K562 (cell line): Measurements from ENCODE around the gene MICAL2. TPM values are rescaled to one million over a fixed set of nuclear protein-coding genes. Genes with fewer than 3 reads are reported as not detected.

Experiments
- ASH1L ChIP-seq: fragments of 450-650 bp; IDR thresholded peaks from 2 replicates; pipeline ENCODE4 v1.6.1; 2018; ENCODE audit warnings: borderline replicate concordance, mild to moderate bottlenecking, low read depth; ENCODE audit not compliant: partially characterized antibody
- ATF1 ChIP-seq, 2 experiments: fragments of 450-650 bp in 1 of 2; IDR thresholded peaks; 2 replicates each; pipeline ENCODE4 v1.6.1; 2016; ENCODE audit warnings: missing compliant biosample characterization in 1 of 2, missing genetic modification characterization in 1 of 2
- CBX3 ChIP-seq, 2 experiments: IDR thresholded peaks; 1 replicate in 1 of 2; 2 replicates in 1 of 2; pipeline ENCODE4 v1.6.1; 2012; ENCODE audit warnings: inconsistent platforms in 2 of 2, low read length in 2 of 2, borderline replicate concordance in 1 of 2, control low read depth in 1 of 2
- CBX5 ChIP-seq: IDR thresholded peaks from 2 replicates; pipeline ENCODE4 v1.6.1; 2014; ENCODE audit warnings: low read depth, borderline replicate concordance
- FOXA1 ChIP-seq: fragments of 450-650 bp; IDR thresholded peaks from 2 replicates; pipeline ENCODE4 v1.6.1; 2016; ENCODE audit warnings: mild to moderate bottlenecking, borderline replicate concordance
- FOXO4 ChIP-seq: fragments of 450-650 bp; formaldehyde crosslinking; IDR thresholded peaks from 2 replicates; pipeline ENCODE4 v1.4.0; 2020; ENCODE audit warnings: mild to moderate bottlenecking, moderate library complexity
- MAFF ChIP-seq: IDR thresholded peaks from 2 replicates; pipeline ENCODE4 v1.6.1; 2012; ENCODE audit warnings: low read length, improper control_type of control experiment
- MAFK ChIP-seq: IDR thresholded peaks from 2 replicates; pipeline ENCODE4 v1.6.1; 2011; ENCODE audit warnings: low read length, improper control_type of control experiment
- RFX7 ChIP-seq: fragments of 250-450 bp; sonication (Bioruptor Pico); IDR thresholded peaks from 2 replicates; pipeline ENCODE4 v1.5.1; 2021; ENCODE audit warnings: mild to moderate bottlenecking
- SMAD2 ChIP-seq: fragments of 150-350 bp; IDR thresholded peaks from 2 replicates; pipeline ENCODE4 v1.6.1; 2014; ENCODE audit warnings: low read depth, mild to moderate bottlenecking, low read length
- SP2 ChIP-seq: IDR thresholded peaks from 2 replicates; pipeline ENCODE4 v1.6.1; 2011; ENCODE audit warnings: mild to moderate bottlenecking, low read depth, low read length, moderate library complexity; ENCODE audit not compliant: poor library complexity, severe bottlenecking; ENCODE audit errors: extremely low read depth
- SRSF3 ChIP-seq: fragments of 200-400 bp; formaldehyde crosslinking; IDR thresholded peaks from 2 replicates; pipeline ENCODE4 v1.6.1; 2016; ENCODE audit warnings: mild to moderate bottlenecking, low read length, moderate library complexity; ENCODE audit not compliant: insufficient read depth
- TEAD4 ChIP-seq, 2 experiments: sonication (generic) in 1 of 2; formaldehyde crosslinking in 1 of 2; IDR thresholded peaks; 2 replicates each; pipeline versions ENCODE4 v1.6.1 to v1.8.0; 2012 to 2022; ENCODE audit warnings: borderline replicate concordance in 1 of 2, inconsistent platforms in 1 of 2, low read length in 1 of 2, mild to moderate bottlenecking in 1 of 2, missing genetic modification reagents in 1 of 2
- TFAP4 ChIP-seq: sonication (generic); formaldehyde crosslinking; IDR thresholded peaks from 2 replicates; pipeline ENCODE4 v1.8.0; 2022; ENCODE audit warnings: missing genetic modification reagents, mild to moderate bottlenecking, moderate library complexity, borderline replicate concordance
- U2AF1 ChIP-seq: fragments of 200-400 bp; formaldehyde crosslinking; optimal IDR thresholded peaks from 2 replicates; pipeline ENCODE3; 2017; ENCODE audit warnings: mild to moderate bottlenecking, low read depth, low read length, moderate library complexity
- ZC3H4 ChIP-seq: sonication (generic); formaldehyde crosslinking; IDR thresholded peaks from 2 replicates; pipeline ENCODE4 v1.9.0; 2021; ENCODE audit warnings: missing genetic modification reagents, borderline replicate concordance
- polyA plus RNA-seq, 8 experiments: library from polyadenylated mRNA; depleted of rRNA in 4 of 8; stranded (reverse) in 5 of 8; unstranded in 3 of 8; fragments of >200 nt; fragmentation: Nextera tagmentation in 2 of 8; fragmentation: Illumina TruSeq in 1 of 8; extraction: Ambion mirVana in 2 of 8; extraction: Trizol in 1 of 8; gene quantifications; 2 replicates each; pipeline versions ENCODE4 v1.2.1 to v1.2.3, GENCODE V29; 2011 to 2014; ENCODE audit warnings: inconsistent platforms in 1 of 8, missing spikeins in 1 of 8
- total RNA-seq, 7 experiments: library from RNA; depleted of rRNA in 6 of 7; stranded (reverse); fragments of >200 nt in 6 of 7; fragmentation: Illumina TruSeq in 2 of 7; extraction: Trizol in 2 of 7; gene quantifications; 2 replicates each; pipeline versions ENCODE4 v1.2.1 to v1.2.3, GENCODE V29; 2011 to 2021; ENCODE audit warnings: low replicate concordance in 1 of 7
- TF ChIP-seq, protein P1 (sequence below): fragments of 450-650 bp; formaldehyde crosslinking; IDR thresholded peaks from 2 replicates; pipeline ENCODE4 v1.4.0; 2022; ENCODE audit warnings: missing genetic modification characterization
- TF ChIP-seq, protein P2 (sequence below): fragments of 250-450 bp; sonication (Bioruptor Pico); IDR thresholded peaks from 2 replicates; pipeline ENCODE4 v1.4.0; 2020; ENCODE audit warnings: borderline replicate concordance
- TF ChIP-seq, protein P3 (sequence below): fragments of 200-400 bp; formaldehyde crosslinking; IDR thresholded peaks from 2 replicates; pipeline ENCODE4 v1.6.1; 2017; ENCODE audit warnings: mild to moderate bottlenecking, low read depth, low read length, moderate library complexity

Gene MICAL2
- total and polyA plus RNA-seq, 9 of the 15 experiments (the other 6 are each of a cell fraction or from before 2014, with no cell fraction given) = 4.7 to 64.2 (median 33.6) TPM

GRCh38 chr11:12149672-12150225 lies 39.4 kb downstream of the MICAL2 start (continued):
- no peak for TF ChIP-seq ZC3H4 (CRISPR knock-in tag)
- no peak for TF ChIP-seq SRSF3
- no peak for TF ChIP-seq CBX5
- TF ChIP-seq U2AF1 = no peak
- TF ChIP-seq RFX7 (CRISPR knock-in tag) = no peak
- no peak for TF ChIP-seq MAFK
- no peak for TF ChIP-seq MAFF
- no peak for TF ChIP-seq ASH1L
- TF ChIP-seq SMAD2 = no peak
- 0 out of 2 replicates have a peak, but pooled peaks have one; percentile 40 for TF ChIP-seq FOXO4 (CRISPR knock-in tag)
- TF ChIP-seq ATF1 (CRISPR knock-in tag; IDR thresholded peaks at IDR 0.05) = no peak
- peak; percentile 85 for TF ChIP-seq ATF1 (tag; IDR thresholded peaks at IDR 0.05)
- peak; percentile 95 for TF ChIP-seq TEAD4 (IDR thresholded peaks at IDR 0.05; ENCODE audit: low read length)
- TF ChIP-seq TEAD4 (CRISPR knock-in tag; IDR thresholded peaks at IDR 0.05; ENCODE audit: borderline replicate concordance) = no peak
- peak; percentile 49 for TF ChIP-seq TFAP4 (CRISPR knock-in tag)
- TF ChIP-seq, protein P1, sequence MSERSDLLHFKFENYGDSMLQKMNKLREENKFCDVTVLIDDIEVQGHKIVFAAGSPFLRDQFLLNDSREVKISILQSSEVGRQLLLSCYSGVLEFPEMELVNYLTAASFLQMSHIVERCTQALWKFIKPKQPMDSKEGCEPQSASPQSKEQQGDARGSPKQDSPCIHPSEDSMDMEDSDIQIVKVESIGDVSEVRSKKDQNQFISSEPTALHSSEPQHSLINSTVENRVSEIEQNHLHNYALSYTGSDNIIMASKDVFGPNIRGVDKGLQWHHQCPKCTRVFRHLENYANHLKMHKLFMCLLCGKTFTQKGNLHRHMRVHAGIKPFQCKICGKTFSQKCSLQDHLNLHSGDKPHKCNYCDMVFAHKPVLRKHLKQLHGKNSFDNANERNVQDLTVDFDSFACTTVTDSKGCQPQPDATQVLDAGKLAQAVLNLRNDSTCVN (CRISPR knock-in tag) = 0 out of 2 replicates have a peak, but pooled peaks have one; percentile 66
- no peak for TF ChIP-seq FOXA1
- TF ChIP-seq, protein P2, sequence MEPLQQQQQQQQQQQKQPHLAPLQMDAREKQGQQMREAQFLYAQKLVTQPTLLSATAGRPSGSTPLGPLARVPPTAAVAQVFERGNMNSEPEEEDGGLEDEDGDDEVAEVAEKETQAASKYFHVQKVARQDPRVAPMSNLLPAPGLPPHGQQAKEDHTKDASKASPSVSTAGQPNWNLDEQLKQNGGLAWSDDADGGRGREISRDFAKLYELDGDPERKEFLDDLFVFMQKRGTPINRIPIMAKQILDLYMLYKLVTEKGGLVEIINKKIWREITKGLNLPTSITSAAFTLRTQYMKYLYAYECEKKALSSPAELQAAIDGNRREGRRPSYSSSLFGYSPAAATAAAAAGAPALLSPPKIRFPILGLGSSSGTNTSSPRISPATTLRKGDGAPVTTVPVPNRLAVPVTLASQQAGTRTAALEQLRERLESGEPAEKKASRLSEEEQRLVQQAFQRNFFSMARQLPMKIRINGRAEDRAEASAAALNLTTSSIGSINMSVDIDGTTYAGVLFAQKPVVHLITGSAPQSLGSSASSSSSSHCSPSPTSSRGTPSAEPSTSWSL = 0 out of 2 replicates have a peak, but pooled peaks have one; percentile 78
- TF ChIP-seq SP2 = no peak
- peak in 1 of 2 experiments; percentile 44; a peak in 1 of 3 replicates for TF ChIP-seq CBX3 (IDR thresholded peaks at IDR 0.05; ENCODE audit: borderline replicate concordance in 1 of 2, low read length in 2 of 2)
- TF ChIP-seq, protein P3, sequence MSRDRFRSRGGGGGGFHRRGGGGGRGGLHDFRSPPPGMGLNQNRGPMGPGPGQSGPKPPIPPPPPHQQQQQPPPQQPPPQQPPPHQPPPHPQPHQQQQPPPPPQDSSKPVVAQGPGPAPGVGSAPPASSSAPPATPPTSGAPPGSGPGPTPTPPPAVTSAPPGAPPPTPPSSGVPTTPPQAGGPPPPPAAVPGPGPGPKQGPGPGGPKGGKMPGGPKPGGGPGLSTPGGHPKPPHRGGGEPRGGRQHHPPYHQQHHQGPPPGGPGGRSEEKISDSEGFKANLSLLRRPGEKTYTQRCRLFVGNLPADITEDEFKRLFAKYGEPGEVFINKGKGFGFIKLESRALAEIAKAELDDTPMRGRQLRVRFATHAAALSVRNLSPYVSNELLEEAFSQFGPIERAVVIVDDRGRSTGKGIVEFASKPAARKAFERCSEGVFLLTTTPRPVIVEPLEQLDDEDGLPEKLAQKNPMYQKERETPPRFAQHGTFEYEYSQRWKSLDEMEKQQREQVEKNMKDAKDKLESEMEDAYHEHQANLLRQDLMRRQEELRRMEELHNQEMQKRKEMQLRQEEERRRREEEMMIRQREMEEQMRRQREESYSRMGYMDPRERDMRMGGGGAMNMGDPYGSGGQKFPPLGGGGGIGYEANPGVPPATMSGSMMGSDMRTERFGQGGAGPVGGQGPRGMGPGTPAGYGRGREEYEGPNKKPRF = no peak
